Skeletal muscle satellite cell (primary cell): ENCODE measurements around the gene KLHL11. TPM values are rescaled to one million over a fixed set of nuclear protein-coding genes. Genes with fewer than 3 reads are reported as not detected.

Source experiments
- H3K27me3 ChIP-seq: 2 replicates; pipeline ENCODE4 v1.7.0; 2013; ENCODE audit warnings: low read length; ENCODE audit not compliant: control insufficient read depth, insufficient read depth
- H3K36me3 ChIP-seq: 2 replicates; pipeline ENCODE4 v1.7.0; 2013; ENCODE audit warnings: mild to moderate bottlenecking, control low read depth, low read length; ENCODE audit not compliant: insufficient read depth
- H3K4me1 ChIP-seq: 2 replicates; pipeline ENCODE4 v1.7.0; 2013; ENCODE audit warnings: low read length; ENCODE audit not compliant: control insufficient read depth, insufficient read depth
- H3K4me2 ChIP-seq: 2 replicates; pipeline ENCODE4 v1.7.0; 2013; ENCODE audit warnings: mild to moderate bottlenecking, low read length
- H3K4me3 ChIP-seq: 2 replicates; pipeline ENCODE4 v1.7.0; 2013; ENCODE audit warnings: low read length
- H3K9ac ChIP-seq: 2 replicates; pipeline ENCODE4 v1.7.0; 2013; ENCODE audit warnings: mild to moderate bottlenecking, low read depth, low read length, moderate library complexity
- H3K9me3 ChIP-seq: replicated peaks from 2 replicates; pipeline ENCODE4 v1.7.0; 2013; ENCODE audit warnings: mild to moderate bottlenecking, control low read depth, low read length
- total RNA-seq: library from RNA; depleted of rRNA; stranded (reverse); fragments of >200 nt; gene quantifications from 2 replicates; pipeline ENCODE4 v1.2.3, GENCODE V29; 2012; rRNA removed

The KLHL11 gene
- 22.1 and 23.6 TPM in 2 replicates for total RNA-seq

GRCh38 chr17:41864836-41865595, at the start of gene KLHL11:
Gene KLHL11 (minus strand): TSS chr17:41865423. CDS start chr17:41865370, 53 bp downstream.
- peak within 1 kb of the TSS; percentile 95 for H3K9ac ChIP-seq
- H3K27me3 ChIP-seq: no peaks in the 10 kb centered on the region
- peaks cover 16% of the 10 kb centered on the region for H3K4me1 ChIP-seq
- H3K9me3 ChIP-seq: no peaks in the 10 kb centered on the region
- H3K4me3 ChIP-seq: peak within 1 kb of the TSS; percentile 91
- peaks cover 31% of the 10 kb centered on the region for H3K36me3 ChIP-seq
- peak within 1 kb of the TSS; percentile 71 for H3K4me2 ChIP-seq

- peaks cover 70% of the 10 kb centered on the region for H3K4me1 ChIP-seq
- peaks cover 37% of the 10 kb centered on the region for H3K36me3 ChIP-seq
- no peaks in the 10 kb centered on the region for H3K9me3 ChIP-seq
- H3K4me2 ChIP-seq: peak overlapping the region; percentile 15
- H3K27me3 ChIP-seq: no peaks in the 10 kb centered on the region
- no peak overlapping the region for H3K9ac ChIP-seq
- H3K4me3 ChIP-seq: no peak overlapping the region
Measured at GRCh38 chr17:41915020-41915419, 49.8 kb upstream of the KLHL11 start.

- no peaks in the 10 kb centered on the region for H3K27me3 ChIP-seq
- peaks cover 67% of the 10 kb centered on the region for H3K4me1 ChIP-seq
- H3K9ac ChIP-seq: no peak overlapping the region
- peak overlapping the region; percentile 35 for H3K4me2 ChIP-seq
- H3K36me3 ChIP-seq: peaks cover 44% of the 10 kb centered on the region
- no peaks in the 10 kb centered on the region for H3K9me3 ChIP-seq
- no peak overlapping the region for H3K4me3 ChIP-seq
Measured at GRCh38 chr17:41914358-41914766, 49.1 kb upstream of the KLHL11 start.

GRCh38 chr17:41913798-41914197, 48.6 kb upstream of the KLHL11 start:
- peak overlapping the region; percentile 6 for H3K4me2 ChIP-seq
- H3K36me3 ChIP-seq: peaks cover 49% of the 10 kb centered on the region
- no peak overlapping the region for H3K9ac ChIP-seq
- no peaks in the 10 kb centered on the region for H3K9me3 ChIP-seq
- no peaks in the 10 kb centered on the region for H3K27me3 ChIP-seq
- H3K4me3 ChIP-seq: no peak overlapping the region
- H3K4me1 ChIP-seq: peaks cover 64% of the 10 kb centered on the region

GRCh38 chr17:41912925-41913324, 47.7 kb upstream of the KLHL11 start:
- Histone ChIP-seq H3K4me2 (no peak overlapping the region), H3K4me1 (peaks cover 70% of the 10 kb centered on the region), H3K9ac (no peak overlapping the region), H3K36me3 (peaks cover 58% of the 10 kb centered on the region), H3K4me3 (no peak overlapping the region), H3K27me3 (no peaks in the 10 kb centered on the region), H3K9me3 (no peaks in the 10 kb centered on the region)

GRCh38 chr17:41910701-41911391, 45.6 kb upstream of the KLHL11 start:
- Histone ChIP-seq H3K4me2 (peak overlapping the region; percentile 68), H3K9me3 (no peaks in the 10 kb centered on the region), H3K4me1 (peaks cover 72% of the 10 kb centered on the region), H3K4me3 (no peak overlapping the region), H3K9ac (peak overlapping the region; percentile 25), H3K27me3 (no peaks in the 10 kb centered on the region), H3K36me3 (peaks cover 77% of the 10 kb centered on the region)

GRCh38 chr17:41909088-41909487, 43.9 kb upstream of the KLHL11 start:
- H3K9me3 ChIP-seq: no peaks in the 10 kb centered on the region
- H3K4me1 ChIP-seq: peaks cover 54% of the 10 kb centered on the region
- H3K9ac ChIP-seq: no peak overlapping the region
- no peaks in the 10 kb centered on the region for H3K27me3 ChIP-seq
- H3K4me2 ChIP-seq: no peak overlapping the region
- H3K36me3 ChIP-seq: peaks cover 94% of the 10 kb centered on the region
- H3K4me3 ChIP-seq: no peak overlapping the region

GRCh38 chr17:41907633-41908539, 42.7 kb upstream of the KLHL11 start:
- no peak overlapping the region for H3K9ac ChIP-seq

GRCh38 chr17:41907185-41907556, 41.9 kb upstream of the KLHL11 start:
- Histone ChIP-seq H3K9ac (peak overlapping the region; percentile 24), H3K4me3 (no peak overlapping the region), H3K4me2 (peak overlapping the region; percentile 36), H3K9me3 (no peaks in the 10 kb centered on the region), H3K36me3 (peaks cover 88% of the 10 kb centered on the region), H3K27me3 (no peaks in the 10 kb centered on the region), H3K4me1 (peaks cover 40% of the 10 kb centered on the region)

More at GRCh38 chr17:41907633-41908539, 42.7 kb upstream of the KLHL11 start:
- H3K4me2 ChIP-seq: peak overlapping the region; percentile 36
- no peaks in the 10 kb centered on the region for H3K27me3 ChIP-seq
- no peak overlapping the region for H3K4me3 ChIP-seq
- peaks cover 42% of the 10 kb centered on the region for H3K4me1 ChIP-seq
- no peaks in the 10 kb centered on the region for H3K9me3 ChIP-seq
- peaks cover 88% of the 10 kb centered on the region for H3K36me3 ChIP-seq

GRCh38 chr17:41906465-41907184, 41.4 kb upstream of the KLHL11 start:
- Histone ChIP-seq H3K4me1 (peaks cover 40% of the 10 kb centered on the region), H3K27me3 (no peaks in the 10 kb centered on the region), H3K4me2 (peak overlapping the region; percentile 36), H3K9me3 (no peaks in the 10 kb centered on the region), H3K4me3 (no peak overlapping the region), H3K9ac (peak overlapping the region; percentile 24), H3K36me3 (peaks cover 88% of the 10 kb centered on the region)
